T-helper 22 cell (primary cell): ENCODE results near the gene POR.
"Not testable (repeated sequence)": the region's sequence is repeated elsewhere in the genome, so short reads cannot be mapped to it uniquely, and the experiment has no call there.

Experiments used
- DNase-seq: peaks from one replicate; pipeline ENCODE4 v3.0.0-alpha.2; 2020; ENCODE audit warnings: low read depth

Gene POR

GRCh38 chr7:76029682-76030081, 114.7 kb downstream of the POR start:
- DNase-seq, result not testable (repeated sequence)

- DNase-seq, result no peak
Measured at GRCh38 chr7:76031964-76032363, 117.0 kb downstream of the POR start.
